Stimulated activated naive CD4-positive, alpha-beta T cell (primary cell): ENCODE results near the gene SH3PXD2A.
"Not testable (repeated sequence)": the region's sequence is repeated elsewhere in the genome, so short reads cannot be mapped to it uniquely, and the experiment has no call there.

Experiments used
- DNase-seq, 6 experiments: peaks; one replicate each; lab custom pipeline; 2025; lab: John Stamatoyannopoulos, UW

The SH3PXD2A gene

GRCh38 chr10:103666087-103666761, 189.2 kb downstream of the SH3PXD2A start:
- no peak for DNase-seq

GRCh38 chr10:103665162-103665889, 190.1 kb downstream of the SH3PXD2A start:
- no peak for DNase-seq

- no peak for DNase-seq
Observed at GRCh38 chr10:103663802-103664201, 191.6 kb downstream of the SH3PXD2A start.

- DNase-seq = no peak
Observed at GRCh38 chr10:103663236-103663635, 192.1 kb downstream of the SH3PXD2A start.

GRCh38 chr10:103662704-103663103, 192.7 kb downstream of the SH3PXD2A start:
- DNase-seq = not testable (repeated sequence)

GRCh38 chr10:103661198-103661950, 194.0 kb downstream of the SH3PXD2A start:
- peak; percentile 29 to 76 (median 53) for DNase-seq

GRCh38 chr10:103660364-103661197, 194.8 kb downstream of the SH3PXD2A start:
- DNase-seq = peak in 3 of 6 experiments; percentile 9 to 26 (median 12)

- DNase-seq = peak; percentile 35 to 57 (median 44)
Observed at GRCh38 chr10:103659674-103660363, 195.6 kb downstream of the SH3PXD2A start.

GRCh38 chr10:103658049-103658577, 197.3 kb downstream of the SH3PXD2A start:
- DNase-seq = no peak

- no peak for DNase-seq
Observed at GRCh38 chr10:103657061-103657591, 198.2 kb downstream of the SH3PXD2A start.

GRCh38 chr10:103654925-103655324, 200.5 kb downstream of the SH3PXD2A start:
- DNase-seq = no peak

GRCh38 chr10:103653581-103654037, 201.8 kb downstream of the SH3PXD2A start:
- DNase-seq = no peak

GRCh38 chr10:103652599-103653281, 202.6 kb downstream of the SH3PXD2A start:
- no peak for DNase-seq

GRCh38 chr10:103651783-103652476, 203.4 kb downstream of the SH3PXD2A start:
- no peak for DNase-seq

- DNase-seq = no peak
Observed at GRCh38 chr10:103651333-103651732, 204.0 kb downstream of the SH3PXD2A start.

- DNase-seq = no peak
Observed at GRCh38 chr10:103649654-103650423, 205.5 kb downstream of the SH3PXD2A start.

GRCh38 chr10:103648636-103649532, 206.5 kb downstream of the SH3PXD2A start:
- no peak for DNase-seq
